Panc1 (cell line): ENCODE data around the gene SPARCL1. TPM values are rescaled to one million over a fixed set of nuclear protein-coding genes. Genes with fewer than 3 reads are reported as not detected.

Experiments used
- ATAC-seq: fragments of 200-7000 bp; cut with Tn5 transposase; 2 replicates; pipeline ENCODE4 v1.9.1; 2020; ENCODE audit warnings: mild to moderate bottlenecking, moderate library complexity
- BruUV-seq: library from RNA; stranded (reverse); fragments of 400-500 nt; replicated peaks from 2 replicates; lab custom pipeline; 2021; lab: Mats Ljungman, UMichigan
- CTCF ChIA-PET: fragments of 300-600 bp; sonication (Branson Sonifier 250); formaldehyde crosslinking; loops from one replicate; lab custom pipeline; 2022; ENCODE audit warnings: antibody characterized with exemption; lab: Charles Lee
- POLR2A ChIA-PET: fragments of 300-600 bp; sonication (Branson Sonifier 250); formaldehyde crosslinking; loops from one replicate; lab custom pipeline; 2022; ENCODE audit warnings: antibody characterized with exemption; lab: Charles Lee
- DNase-seq: peaks from one replicate; pipeline ENCODE4 v3.0.0-alpha.2; 2010; ENCODE audit warnings: low read depth, low spot score
- H3K27ac ChIP-seq: 2 replicates; pipeline ENCODE4 v1.5.1; 2011; ENCODE audit warnings: mild to moderate bottlenecking, low read length, inconsistent platforms
- H3K27me3 ChIP-seq: fragments of 200-500 bp; sonication (Bioruptor generic); 2 replicates; pipeline ENCODE4 v1.6.0; 2014; ENCODE audit warnings: low read length, inconsistent platforms; ENCODE audit not compliant: control insufficient read depth, insufficient read depth
- H3K36me3 ChIP-seq: fragments of 200-500 bp; sonication (Bioruptor generic); 2 replicates; pipeline ENCODE4 v1.5.1; 2014; ENCODE audit warnings: inconsistent platforms, mild to moderate bottlenecking, low read length, moderate library complexity; ENCODE audit not compliant: control insufficient read depth, insufficient read depth
- H3K4me1 ChIP-seq: 2 replicates; pipeline ENCODE4 v1.5.1; 2011; ENCODE audit warnings: inconsistent platforms, mild to moderate bottlenecking, low read length, moderate library complexity; ENCODE audit not compliant: control insufficient read depth, insufficient read depth
- H3K4me3 ChIP-seq, 2 experiments: 2 replicates each; pipeline ENCODE4 v1.5.1; 2011 to 2012; ENCODE audit warnings: low read depth in 2 of 2, low read length in 2 of 2, mild to moderate bottlenecking in 2 of 2, inconsistent platforms in 1 of 2, moderate library complexity in 1 of 2
- H3K9me3 ChIP-seq: fragments of 200-500 bp; sonication (Bioruptor generic); 2 replicates; pipeline ENCODE4 v1.5.1; 2014; ENCODE audit warnings: low read depth, mild to moderate bottlenecking, inconsistent platforms, low read length, moderate library complexity; ENCODE audit not compliant: control insufficient read depth, insufficient read depth
- CTCF ChIP-seq: fragments of 450-650 bp; IDR thresholded peaks from 2 replicates; pipeline ENCODE4 v1.5.1; 2017; ENCODE audit warnings: mild to moderate bottlenecking
- POLR2AphosphoS5 ChIP-seq: IDR thresholded peaks from 2 replicates; pipeline ENCODE4 v1.6.1; 2012; ENCODE audit warnings: mild to moderate bottlenecking, low read depth, low read length, moderate library complexity
- REST ChIP-seq, 2 experiments: IDR thresholded peaks; 2 replicates each; pipeline ENCODE4 v1.6.1; 2011 to 2012; ENCODE audit warnings: low read depth in 2 of 2, control low read depth in 1 of 2, low read length in 1 of 2, mild to moderate bottlenecking in 1 of 2, moderate library complexity in 1 of 2; ENCODE audit not compliant: insufficient read depth in 1 of 2
- SIN3A ChIP-seq: IDR thresholded peaks from 2 replicates; pipeline ENCODE4 v1.6.1; 2012; ENCODE audit warnings: low read depth, mild to moderate bottlenecking, low read length, moderate library complexity, borderline replicate concordance; ENCODE audit not compliant: insufficient read depth
- TCF7L2 ChIP-seq: IDR thresholded peaks from 2 replicates; pipeline ENCODE4 v1.6.1; 2011; ENCODE audit warnings: mild to moderate bottlenecking, low read depth, low read length, inconsistent platforms
- in situ Hi-C: cut with HindIII; loops from 2 replicates; pipeline ENCODE4 v1.10.0; 2016; ENCODE audit warnings: low sequenced_read_pairs, low pct_unique_long_range_greater_than_20kb
- intact Hi-C: fragments of 100-400 bp; cut with micrococcal nuclease; formaldehyde crosslinking; loops from one replicate; pipeline ENCODE4 v1.10.0; 2022; ENCODE audit not compliant: unreplicated experiment
- total RNA-seq: library from RNA; stranded (reverse); gene quantifications from one replicate; pipeline ENCODE4 v1.2.1, GENCODE V29; 2021; ENCODE audit not compliant: unreplicated experiment

Gene SPARCL1
- total RNA-seq, 1 experiment from 2014 or later = 0.57 TPM

GRCh38 chr4:87541521-87541920 is 12.3 kb upstream of the SPARCL1 start:
- no peaks in the 10 kb centered on the region for H3K36me3 ChIP-seq
- no peak overlapping the region for H3K27ac ChIP-seq
- no TSS peak for BruUV-seq
- intact Hi-C loops = no loop called here
- ChIA-PET CTCF (no interaction called here), POLR2A (no interaction called here)
- TF ChIP-seq CTCF = no peak
- no peak for TF ChIP-seq TCF7L2
- TF ChIP-seq REST (IDR thresholded peaks at IDR 0.05; ENCODE audit: insufficient read depth in 1 of 2, low read depth in 2 of 2, low read length in 1 of 2) = no peak
- no peak for TF ChIP-seq POLR2AphosphoS5
- no peak for TF ChIP-seq SIN3A
- ATAC-seq (no peak), DNase-seq (no peak)
- no peaks in the 10 kb centered on the region for H3K9me3 ChIP-seq
- in situ Hi-C loops = no loop called here
- no peaks in the 10 kb centered on the region for H3K27me3 ChIP-seq
- H3K4me1 ChIP-seq = no peaks in the 10 kb centered on the region
- H3K4me3 ChIP-seq = no peak overlapping the region

DNA sequence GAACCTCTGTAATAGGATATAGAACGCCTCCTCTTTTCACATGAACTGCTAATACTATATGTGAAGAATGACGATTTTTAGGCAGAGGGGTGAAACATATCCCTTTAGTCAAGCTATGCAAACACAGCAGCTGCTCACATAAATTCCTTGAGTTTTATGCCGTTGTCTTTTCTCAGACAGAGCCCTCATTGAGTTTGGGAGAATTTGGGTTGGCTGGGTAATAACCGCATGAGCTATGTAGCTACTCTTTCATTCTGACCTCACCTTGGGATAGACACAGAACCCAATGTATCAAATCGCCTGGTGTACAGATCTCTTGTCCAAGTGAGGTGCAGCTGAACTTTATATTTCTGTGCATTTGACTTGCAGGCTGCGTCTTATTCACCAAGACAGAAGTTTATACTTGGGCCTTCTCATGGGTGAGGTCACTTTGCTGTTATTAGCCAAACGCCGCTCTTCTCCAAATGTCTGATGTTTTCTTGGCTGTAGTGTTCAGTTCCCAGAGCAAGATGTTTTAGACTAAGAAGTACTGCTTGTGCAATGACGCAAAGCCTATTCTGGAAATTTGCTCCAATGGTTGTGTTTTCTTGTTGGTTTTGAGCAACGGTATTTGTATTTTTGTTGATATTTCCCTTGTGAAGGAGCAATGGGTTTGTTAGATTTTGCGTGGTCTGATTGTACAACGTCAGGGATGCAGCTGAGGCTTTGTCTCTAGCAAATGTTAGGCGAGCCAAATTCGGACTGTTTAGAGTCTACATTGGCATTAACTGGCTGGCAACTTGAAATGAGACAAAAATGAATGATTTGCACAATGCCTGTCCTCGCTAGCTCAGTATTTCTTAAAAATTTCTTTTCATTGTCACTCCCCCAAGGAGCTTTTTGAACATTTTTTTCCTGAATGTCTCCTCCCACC is 11.2 kb upstream of the SPARCL1 start:
- CTCF ChIA-PET = interaction anchor here (0.5 kb wide), 1 partner anchor 121 kb away, joined by 8 read pairs; no protein-coding TSS in a partner anchor
- Histone ChIP-seq H3K27ac (no peak overlapping the region), H3K27me3 (no peaks in the 10 kb centered on the region), H3K4me1 (no peaks in the 10 kb centered on the region), H3K4me3 (no peak overlapping the region), H3K36me3 (no peaks in the 10 kb centered on the region), H3K9me3 (no peaks in the 10 kb centered on the region)
- TF ChIP-seq REST (IDR thresholded peaks at IDR 0.05; ENCODE audit: insufficient read depth in 1 of 2, low read depth in 2 of 2, low read length in 1 of 2) (no peak), SIN3A (no peak), TCF7L2 (no peak), POLR2AphosphoS5 (no peak), CTCF (no peak)
- DNase-seq (no peak), ATAC-seq (no peak)
- intact Hi-C loops = no loop called here
- no TSS peak for BruUV-seq
- POLR2A ChIA-PET = no interaction called here
- in situ Hi-C loops = no loop called here
